GM23248 (cell line): ENCODE data around the gene ACSF3.

Experiments
- EZH2 ChIP-seq: fragments of 200-600 bp; sonication (generic); IDR thresholded peaks from 2 replicates; pipeline ENCODE4 v1.6.1; 2018; ENCODE audit warnings: antibody characterized with exemption, mild to moderate bottlenecking; ENCODE audit not compliant: insufficient read depth, poor library complexity, severe bottlenecking
- EZH2phosphoT487 ChIP-seq: fragments of 200-600 bp; sonication (generic); IDR thresholded peaks from 2 replicates; pipeline ENCODE4 v1.6.1; 2018; ENCODE audit warnings: antibody characterized with exemption, moderate library complexity, mild to moderate bottlenecking, low read depth; ENCODE audit not compliant: insufficient read depth

DNA sequence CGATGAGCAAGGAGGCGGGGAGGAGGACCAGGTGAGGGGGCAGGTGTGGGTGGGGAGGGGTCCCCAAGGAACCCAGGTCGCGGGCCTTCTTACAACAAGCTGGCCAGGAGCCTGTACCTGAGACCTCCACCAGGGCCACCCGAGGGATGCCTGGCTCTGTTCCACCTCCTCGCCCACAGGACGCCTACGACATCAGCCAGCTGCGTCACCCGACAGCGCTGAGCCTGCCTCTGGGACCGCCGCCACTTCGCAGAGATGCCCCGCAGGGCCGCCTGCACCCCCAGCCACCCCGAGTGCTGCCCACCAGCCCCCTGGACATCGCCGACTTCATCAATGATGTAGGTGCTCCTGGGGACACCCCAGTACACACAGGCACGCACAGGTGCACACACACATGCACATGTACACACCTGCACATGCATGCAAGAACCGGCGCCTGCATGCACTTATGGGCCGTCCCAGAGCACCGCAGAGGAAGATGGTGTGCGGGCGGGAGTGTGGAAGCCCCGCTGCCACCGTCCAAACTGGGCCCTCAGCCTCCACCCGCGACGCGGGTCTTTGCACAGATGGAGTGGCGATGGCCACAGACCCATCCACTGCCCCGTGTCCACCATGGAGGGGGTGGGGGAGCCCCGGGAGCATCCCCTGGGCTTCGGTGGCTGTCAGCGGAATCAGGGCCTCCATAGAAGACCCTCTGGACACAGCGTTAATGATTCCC is 100.1 kb downstream of the ACSF3 start:
- TF ChIP-seq EZH2: no peak
- TF ChIP-seq EZH2phosphoT487: no peak
